Ovary (tissue), 3 donors: ENCODE data around the gene IL22RA2.

ENCODE experiments used
- CTCF ChIP-seq, 3 donors: fragments of 450-650 bp in 2 of 3; fragments of 200-600 bp in 1 of 3; IDR thresholded peaks; one replicate each; pipeline versions ENCODE4 v1.5.1 to v1.8.0; 2016 to 2022; ENCODE audit warnings: antibody characterized with exemption in 3 of 3, mild to moderate bottlenecking in 1 of 3
- EP300 ChIP-seq: sonication (generic); formaldehyde crosslinking; IDR thresholded peaks from one replicate; pipeline ENCODE4 v1.6.1; 2017; ENCODE audit warnings: antibody characterized with exemption
- donor health status: DM: no; HTN: no; CAD: no.

DNA sequence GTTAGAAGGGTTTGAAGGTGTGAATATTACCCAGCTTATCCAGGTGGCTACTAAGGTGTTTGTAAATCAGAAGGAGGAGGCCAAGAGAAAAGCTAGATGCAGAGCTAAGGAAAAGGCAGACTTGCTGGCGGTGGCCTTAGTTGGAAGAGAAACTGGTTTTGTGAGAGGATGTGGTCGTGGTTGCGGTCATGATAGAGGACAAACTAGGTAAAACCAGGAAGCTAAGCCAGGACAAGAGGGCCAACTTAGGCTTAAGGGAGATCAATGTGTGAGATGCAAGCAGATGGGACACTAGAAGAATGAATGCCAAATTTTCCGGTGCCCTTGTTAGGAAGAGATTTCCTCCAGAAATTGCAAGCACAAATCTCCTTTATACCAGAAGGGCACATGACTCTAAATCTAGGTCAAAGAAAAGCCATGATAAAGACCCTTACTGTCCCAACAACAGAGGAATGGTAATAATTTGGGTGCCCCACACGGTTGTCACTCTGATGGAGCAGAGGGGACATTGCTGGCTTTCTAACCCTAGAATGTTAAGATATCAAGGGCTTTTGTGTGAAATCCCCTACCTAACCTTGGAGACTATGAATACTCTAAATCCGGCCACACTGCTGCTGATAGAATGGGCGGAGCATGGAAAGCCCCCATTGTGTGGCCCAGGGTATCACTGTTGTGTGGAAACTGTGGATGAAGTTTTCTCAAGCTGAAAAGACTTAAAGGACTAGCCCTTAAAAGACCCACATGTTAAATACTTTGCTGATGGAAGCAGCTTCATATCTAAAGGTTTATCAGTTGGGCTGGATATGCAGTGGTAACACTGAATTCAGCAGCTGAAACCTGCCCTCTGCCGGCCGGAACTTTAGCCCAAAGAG, 7.8 kb downstream of the IL22RA2 start:
- TF ChIP-seq EP300 (no peak), CTCF (IDR thresholded peaks at IDR 0.05) (no peak)
